Measurements from ENCODE around the gene ENHO.

Gene ENHO

GRCh38 chr9:34493972-34494535 lies 28.7 kb downstream of the ENHO start:
- DNase-seq (ENCODE audit: extremely low read depth, low read depth): no peak
- H3K4me3 ChIP-seq (replicated peaks; ENCODE audit: low read depth, low read length): no peak overlapping the region
- TF ChIP-seq CTCF (IDR thresholded peaks at IDR 0.05; ENCODE audit: low read depth, low read length, missing control alignments): no peak

GRCh38 chr9:34492051-34492450 lies 30.7 kb downstream of the ENHO start:
- H3K4me3 ChIP-seq (replicated peaks; ENCODE audit: low read depth, low read length): no peak overlapping the region
- no peak for DNase-seq (ENCODE audit: extremely low read depth, low read depth)
- TF ChIP-seq CTCF (IDR thresholded peaks at IDR 0.05; ENCODE audit: low read depth, low read length, missing control alignments): no peak

GRCh38 chr9:34491596-34491995 lies 31.2 kb downstream of the ENHO start:
- no peak for TF ChIP-seq CTCF (IDR thresholded peaks at IDR 0.05; ENCODE audit: low read depth, low read length, missing control alignments)
- H3K4me3 ChIP-seq (replicated peaks; ENCODE audit: low read depth, low read length): no peak overlapping the region
- DNase-seq (ENCODE audit: extremely low read depth, low read depth): no peak

- H3K4me3 ChIP-seq (replicated peaks; ENCODE audit: low read depth, low read length): no peak overlapping the region
- TF ChIP-seq CTCF (IDR thresholded peaks at IDR 0.05; ENCODE audit: low read depth, low read length, missing control alignments): no peak
- no peak for DNase-seq (ENCODE audit: extremely low read depth, low read depth)
Measured at GRCh38 chr9:34490760-34491159, 32.0 kb downstream of the ENHO start.

GRCh38 chr9:34490360-34490759 lies 32.4 kb downstream of the ENHO start:
- DNase-seq (ENCODE audit: extremely low read depth, low read depth): no peak
- H3K4me3 ChIP-seq (replicated peaks; ENCODE audit: low read depth, low read length): no peak overlapping the region
- no peak for TF ChIP-seq CTCF (IDR thresholded peaks at IDR 0.05; ENCODE audit: low read depth, low read length, missing control alignments)

GRCh38 chr9:34486572-34486971 lies 36.2 kb downstream of the ENHO start:
- DNase-seq (ENCODE audit: extremely low read depth, low read depth): no peak
- TF ChIP-seq CTCF (IDR thresholded peaks at IDR 0.05; ENCODE audit: low read depth, low read length, missing control alignments): no peak
- H3K4me3 ChIP-seq (replicated peaks; ENCODE audit: low read depth, low read length): no peak overlapping the region

GRCh38 chr9:34485822-34486221 lies 37.0 kb downstream of the ENHO start:
- TF ChIP-seq CTCF (IDR thresholded peaks at IDR 0.05; ENCODE audit: low read depth, low read length, missing control alignments): no peak
- DNase-seq (ENCODE audit: extremely low read depth, low read depth): no peak

More at GRCh38 chr9:34485822-34486221, 37.0 kb downstream of the ENHO start:
- H3K4me3 ChIP-seq (replicated peaks; ENCODE audit: low read depth, low read length): no peak overlapping the region

All from HFF-Myc (cell line).